HFF-Myc (cell line): ENCODE measurements around the gene LGALSL.

Experiments
- DNase-seq: peaks from one replicate; pipeline ENCODE4 v3.0.0-alpha.2; 2011; ENCODE audit warnings: low read depth; ENCODE audit errors: extremely low read depth
- H3K4me3 ChIP-seq: replicated peaks from 2 replicates; pipeline ENCODE4 v1.5.1; 2011; ENCODE audit warnings: low read depth, mild to moderate bottlenecking, control low read depth, low read length
- CTCF ChIP-seq: IDR thresholded peaks from 2 replicates; pipeline ENCODE4 v1.5.1; 2012; ENCODE audit warnings: mild to moderate bottlenecking, low read depth, low read length, control low read depth; ENCODE audit errors: missing control alignments

The LGALSL gene

DNA sequence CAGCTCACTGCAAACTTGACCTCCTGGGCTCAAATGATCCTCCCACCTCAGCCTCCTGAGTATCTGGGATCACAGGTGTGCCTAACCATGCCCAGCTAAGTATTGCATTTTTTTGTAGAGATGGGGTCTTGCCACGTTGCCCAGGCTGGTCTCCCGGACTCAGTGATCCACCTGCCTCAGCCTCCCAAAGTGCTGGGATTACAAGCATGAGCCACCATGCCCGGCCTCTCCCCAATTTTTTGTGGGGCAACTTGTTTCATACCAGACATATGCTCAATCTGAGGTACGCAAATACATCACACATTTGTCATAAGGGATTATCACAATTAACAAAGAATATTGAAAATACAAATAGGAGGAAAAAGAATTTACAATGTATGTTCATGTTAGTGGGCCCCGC lies 27.7 kb downstream of the LGALSL start:
- no peak overlapping the region for H3K4me3 ChIP-seq
- no peak for TF ChIP-seq CTCF
- DNase-seq, result no peak

GRCh38 chr2:64482243-64482642 lies 28.3 kb downstream of the LGALSL start:
- DNase-seq, result no peak
- no peak overlapping the region for H3K4me3 ChIP-seq
- TF ChIP-seq CTCF, result no peak

- H3K4me3 ChIP-seq, result no peak overlapping the region
- TF ChIP-seq CTCF, result no peak
- DNase-seq, result no peak
Observed at GRCh38 chr2:64482765-64483504, 29.0 kb downstream of the LGALSL start.

DNA sequence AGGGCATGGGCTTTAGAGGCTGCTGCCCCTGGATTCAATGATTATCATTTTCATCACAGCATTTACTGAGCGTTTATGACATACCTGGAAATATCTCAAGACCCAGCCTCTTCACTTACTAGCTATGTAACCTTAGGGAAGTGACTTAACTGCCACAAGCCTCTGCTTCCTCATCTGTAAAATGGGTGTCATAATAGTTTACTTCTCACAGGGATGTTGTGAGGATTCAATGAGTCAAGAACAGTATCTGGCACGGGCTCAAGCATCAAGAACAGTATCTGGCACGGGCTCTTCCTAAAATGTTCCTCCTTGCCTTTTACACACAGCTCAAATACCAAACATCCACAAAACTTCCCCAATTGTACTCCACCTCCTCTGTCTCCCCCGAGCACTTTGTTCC lies 31.4 kb downstream of the LGALSL start:
- no peak overlapping the region for H3K4me3 ChIP-seq
- DNase-seq, result no peak
- TF ChIP-seq CTCF, result no peak

GRCh38 chr2:64485961-64486360 lies 32.0 kb downstream of the LGALSL start:
- TF ChIP-seq CTCF, result no peak
- H3K4me3 ChIP-seq, result no peak overlapping the region
- no peak for DNase-seq

- TF ChIP-seq CTCF, result no peak
- no peak overlapping the region for H3K4me3 ChIP-seq
- DNase-seq, result no peak
Observed at GRCh38 chr2:64487256-64488049, 33.5 kb downstream of the LGALSL start.
